Measurements from ENCODE around the gene HIGD1B.

The HIGD1B gene

DNA sequence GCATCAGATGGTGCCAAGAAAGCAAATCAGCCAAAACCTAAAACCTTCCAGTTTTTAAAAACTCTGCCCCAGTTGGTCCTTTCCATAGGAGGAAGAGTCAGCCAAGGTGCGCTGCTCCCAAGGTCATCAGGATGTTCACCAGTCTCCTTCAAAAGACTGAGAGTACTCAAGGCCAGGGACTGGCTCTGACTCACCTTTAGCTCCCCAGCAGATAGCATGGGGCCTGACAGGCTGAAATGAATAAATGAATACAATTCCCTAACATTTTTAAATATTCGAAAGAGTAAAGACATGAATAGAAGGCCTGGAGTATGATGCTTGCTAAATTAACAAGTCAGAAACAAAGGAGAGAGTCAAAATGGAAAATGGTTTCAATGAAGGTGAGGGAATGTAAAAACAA, 32.4 kb downstream of the HIGD1B start:
- no peak for DNase-seq

DNA sequence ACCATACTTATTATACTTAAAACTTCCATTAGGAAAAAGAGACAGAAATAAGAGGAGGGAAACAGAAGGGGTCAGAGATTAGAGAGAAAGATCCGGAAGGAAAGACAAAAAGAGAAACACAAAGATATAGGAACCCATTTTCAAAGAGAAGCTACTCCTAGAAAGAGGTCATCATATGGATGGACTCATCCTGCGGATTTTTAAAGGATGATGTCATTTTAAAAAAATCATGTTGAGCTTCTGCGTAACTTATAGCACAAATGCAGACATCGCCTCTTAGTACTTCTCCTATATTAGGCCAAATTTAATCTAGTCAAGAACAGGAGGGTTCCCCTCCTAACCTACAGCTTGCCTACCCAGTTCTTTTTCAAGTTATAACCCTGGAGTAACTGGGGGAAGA, 33.5 kb downstream of the HIGD1B start:
- no peak for DNase-seq

DNA sequence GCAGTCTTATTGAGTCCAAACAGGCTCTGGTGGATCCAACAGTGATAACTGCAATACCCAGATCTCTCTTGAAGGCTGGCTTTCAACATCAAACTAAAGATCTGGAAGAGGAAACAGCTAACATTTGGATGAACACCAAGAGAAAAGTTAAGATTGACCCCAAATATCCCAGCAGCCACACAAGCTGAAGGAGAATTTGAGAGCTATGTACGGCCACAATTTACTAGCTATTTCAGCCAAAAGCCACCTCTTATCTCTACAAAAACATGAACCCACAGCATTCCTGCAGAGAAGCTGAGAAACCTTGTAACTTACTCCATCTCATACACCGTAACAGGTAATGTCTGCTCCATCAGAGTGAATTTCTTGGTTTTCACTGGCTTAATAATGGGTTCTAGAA, 37.3 kb downstream of the HIGD1B start:
- DNase-seq: no peak

DNA sequence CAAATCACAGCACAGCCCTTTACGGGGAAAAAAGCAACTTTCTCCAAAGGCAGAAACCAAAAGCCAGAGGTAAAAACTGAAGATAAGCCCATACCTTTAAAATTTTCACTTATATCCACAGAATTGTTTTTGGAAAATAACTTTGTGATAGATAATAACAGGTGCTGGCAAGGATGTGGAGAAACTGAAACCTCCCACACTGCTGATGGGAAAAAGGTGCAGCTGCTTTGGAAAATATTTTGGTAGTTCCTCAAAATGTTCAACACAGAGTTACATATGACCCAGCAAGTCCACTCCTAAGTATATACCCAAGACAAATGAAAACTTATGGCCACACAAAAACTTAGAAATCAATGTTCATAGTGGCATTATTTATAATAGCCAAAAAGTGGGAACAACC, 39.3 kb downstream of the HIGD1B start:
- no peak for DNase-seq

DNA sequence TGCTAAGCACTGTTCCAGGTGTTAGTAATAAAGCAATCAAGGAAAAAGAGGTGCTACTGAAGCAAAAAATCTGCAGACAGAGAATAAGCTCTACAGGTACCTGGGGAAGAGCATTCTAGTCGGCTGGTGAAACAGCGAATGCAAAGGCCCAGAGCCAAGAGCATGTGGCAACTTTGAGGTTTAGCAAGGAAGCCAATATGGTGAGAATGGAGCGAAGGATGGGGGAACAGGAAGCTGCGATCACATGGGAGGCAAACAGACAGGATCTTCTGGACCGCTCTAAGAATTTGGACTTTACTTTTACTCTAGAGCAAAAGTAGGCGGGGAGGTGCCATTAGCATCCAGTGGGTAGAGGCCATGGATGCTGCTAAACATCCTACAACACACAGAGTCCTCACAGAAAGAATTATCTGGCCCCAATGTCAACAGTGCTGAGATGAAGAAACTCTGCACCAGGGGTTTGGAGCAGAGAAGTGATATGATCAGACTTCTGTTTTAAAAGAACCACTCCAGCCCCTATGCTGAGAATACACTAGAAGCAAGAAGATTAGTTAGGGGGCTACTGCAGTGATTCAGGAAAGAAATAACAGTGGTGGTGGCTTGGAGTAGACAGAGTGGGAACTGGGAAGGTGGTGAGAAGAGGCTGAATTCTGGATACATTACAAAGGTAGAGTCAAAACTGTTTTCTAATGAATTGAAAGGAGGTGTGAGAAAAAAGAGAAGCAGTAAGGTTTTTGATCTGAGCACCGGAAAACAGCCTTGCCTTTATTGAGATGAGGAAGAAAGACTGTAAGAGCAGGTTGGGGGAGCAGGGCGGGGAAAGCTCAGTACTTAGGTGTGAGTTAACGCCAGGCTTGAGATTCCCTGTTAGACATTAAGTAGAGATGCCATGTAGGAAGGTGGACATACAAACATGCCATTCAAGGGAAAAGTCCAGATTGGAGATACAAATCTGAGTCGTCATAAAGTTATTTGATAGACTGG, 40.6 kb downstream of the HIGD1B start:
- DNase-seq: no peak

DNA sequence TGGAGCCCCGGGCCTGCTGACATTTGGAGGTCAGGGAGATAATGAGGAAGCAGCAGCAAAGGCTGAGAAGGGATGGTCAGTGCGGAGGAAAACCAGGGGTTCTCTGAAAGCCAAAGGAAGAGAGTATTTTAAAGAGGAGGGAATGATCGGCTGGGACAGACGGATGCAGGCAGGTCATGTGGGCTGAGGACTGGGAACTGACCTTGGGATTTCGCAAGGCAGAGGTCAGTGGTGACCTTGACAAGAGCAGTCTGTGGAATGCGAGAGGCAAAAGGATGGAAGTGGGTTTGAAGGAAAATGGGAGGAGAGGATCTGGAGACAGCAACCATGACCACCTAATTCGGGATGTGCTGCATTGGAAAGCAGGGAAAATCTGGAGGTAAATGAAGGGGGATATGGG, 41.3 kb downstream of the HIGD1B start:
- DNase-seq: no peak

DNA sequence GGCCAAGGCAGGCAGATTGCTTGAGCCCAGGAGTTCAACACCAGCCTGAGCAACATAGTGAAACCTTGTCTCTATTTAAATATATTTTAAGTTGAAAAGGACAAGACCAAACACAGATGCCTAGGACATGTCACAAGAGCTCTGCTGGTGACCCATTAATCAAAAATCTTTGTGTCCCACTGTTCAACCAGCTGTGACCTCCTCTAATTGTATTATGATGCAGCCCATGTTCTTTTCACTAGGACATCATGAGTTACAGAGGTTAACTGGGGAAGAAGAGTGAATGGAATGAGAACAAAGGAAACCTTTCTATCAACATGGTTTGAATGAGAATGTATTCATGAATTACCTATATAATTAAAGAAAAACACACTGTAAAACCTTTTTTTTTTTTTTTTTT, 44.6 kb downstream of the HIGD1B start:
- no peak for DNase-seq

DNA sequence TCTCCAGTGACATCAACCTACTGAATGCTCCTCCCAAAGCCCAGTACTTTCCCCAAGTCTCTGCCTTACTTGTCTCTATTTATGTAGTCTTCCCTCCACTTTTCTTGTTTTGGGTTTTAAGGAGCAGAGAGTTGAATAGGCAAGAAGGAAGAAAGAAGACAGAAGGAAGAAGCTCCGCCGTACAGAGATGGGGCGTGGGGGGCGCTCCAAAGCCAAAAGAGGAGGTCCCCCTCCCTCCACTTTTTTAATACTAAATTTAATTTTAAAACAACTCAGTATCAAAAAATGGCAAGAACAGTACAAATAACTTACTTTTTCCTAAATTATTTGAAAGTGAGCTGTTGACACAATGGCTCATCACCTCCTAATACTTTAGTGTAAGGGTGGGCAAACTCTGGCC, 47.0 kb downstream of the HIGD1B start:
- no peak for DNase-seq

DNA sequence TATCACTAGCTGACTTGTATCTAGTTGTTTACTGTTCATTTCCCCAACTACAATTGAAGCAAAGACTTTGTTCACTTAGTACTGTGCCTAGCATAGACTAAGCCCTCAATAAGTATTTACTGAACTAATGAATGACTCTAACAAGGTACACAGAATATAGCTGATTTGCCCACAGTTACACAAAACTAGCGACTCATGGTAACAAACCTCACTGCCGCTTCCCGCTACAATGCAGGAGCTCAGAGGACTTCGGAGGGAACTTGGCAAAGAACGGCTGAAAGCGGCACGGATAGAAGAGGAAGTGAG, 51.0 kb downstream of the HIGD1B start:
- DNase-seq: peak; percentile 54

DNA sequence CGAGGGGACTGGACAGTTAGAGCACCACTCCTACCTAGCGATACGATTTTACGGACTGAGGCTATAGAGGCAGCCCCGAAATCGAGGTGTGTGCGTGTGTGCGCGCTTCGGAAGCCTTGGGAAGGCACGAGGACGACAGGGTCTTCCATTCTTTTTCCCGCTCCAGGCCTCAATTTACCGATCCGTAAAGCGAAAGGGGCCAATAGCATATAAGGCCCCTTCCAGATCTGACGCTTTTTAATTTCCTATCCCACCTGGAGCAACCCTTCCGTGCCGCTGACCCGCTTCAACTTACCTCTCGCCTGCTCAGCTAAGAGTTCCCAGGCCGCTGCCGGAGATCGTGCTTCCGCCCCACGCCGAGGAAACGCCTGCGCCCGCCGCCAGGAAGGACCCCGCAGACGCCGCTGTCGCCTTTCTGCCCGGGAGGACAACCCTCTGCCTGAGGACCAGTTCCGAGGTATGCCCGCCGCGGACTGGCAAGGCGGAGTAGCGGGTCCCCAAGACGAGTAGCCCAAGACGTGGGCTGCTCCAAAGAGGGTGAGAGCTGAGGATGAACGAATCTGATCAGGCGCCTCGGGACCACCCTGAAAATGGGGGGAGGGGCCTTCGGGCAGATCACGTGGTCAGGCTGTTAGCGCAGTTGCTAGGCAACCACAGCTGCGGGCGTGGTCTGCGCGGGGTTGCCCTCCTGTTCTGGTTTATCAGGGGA, 51.5 kb downstream of the HIGD1B start, which contains the start of gene EFTUD2:
TSS of gene EFTUD2 (minus strand) at position 372 of the 709 bp plus-strand sequence. CDS start 4,924 bp downstream, outside the sequence.
- DNase-seq: peak; percentile 95

Data from kidney glomerular epithelial cell (primary cell).